Right lobe of liver (tissue), 6 donors: ENCODE data around the gene VPS4A. TPM values are rescaled to one million over a fixed set of nuclear protein-coding genes. Genes with fewer than 3 reads are reported as not detected.

ENCODE experiments used
- ATAC-seq, 4 donors: fragments of 200-7000 bp; cut with Tn5 transposase; one replicate each; pipeline ENCODE4 v1.9.1; 2020; ENCODE audit warnings: mild to moderate bottlenecking in 4 of 4, moderate library complexity in 4 of 4
- DNase-seq, 3 donors: peaks; one replicate each; pipeline ENCODE4 v3.0.0-alpha.2; 2020
- H3K27ac ChIP-seq, 3 donors: fragments of 200-600 bp; one replicate each; pipeline ENCODE4 v1.8.0; 2022
- H3K27me3 ChIP-seq, 2 donors: fragments of 200-600 bp; one replicate each; pipeline ENCODE4 v1.8.0; 2022
- H3K36me3 ChIP-seq, 4 donors: fragments of 200-600 bp; sonication (generic) in 1 of 4; one replicate each; pipeline versions ENCODE4 v1.5.1 to v1.8.0; 2017 to 2022; ENCODE audit warnings: control low read depth in 1 of 4
- H3K4me1 ChIP-seq, 4 donors: fragments of 200-600 bp; sonication (generic) in 1 of 4; one replicate each; pipeline versions ENCODE4 v1.5.1 to v1.8.0; 2017 to 2022; ENCODE audit warnings: control low read depth in 1 of 4
- H3K4me3 ChIP-seq, 3 donors: fragments of 200-600 bp; one replicate each; pipeline ENCODE4 v1.8.0; 2022
- H3K9me3 ChIP-seq, 4 donors: fragments of 200-600 bp; sonication (generic) in 1 of 4; one replicate each; pipeline versions ENCODE4 v1.5.1 to v1.8.0; 2017 to 2022; ENCODE audit warnings: control low read depth in 1 of 4
- CTCF ChIP-seq, 4 donors: fragments of 200-600 bp in 3 of 4; fragments of 450-650 bp in 1 of 4; IDR thresholded peaks; one replicate each; pipeline versions ENCODE4 v1.5.1 to v1.8.0; 2016 to 2022; ENCODE audit warnings: antibody characterized with exemption in 4 of 4, mild to moderate bottlenecking in 2 of 4
- POLR2A ChIP-seq: fragments of 450-650 bp; IDR thresholded peaks from one replicate; pipeline ENCODE4 v1.6.1; 2017; ENCODE audit warnings: antibody characterized with exemption, mild to moderate bottlenecking
- WGBS: methylation state at CpG from one replicate; pipeline ENCODE4 v1.1.6; 2018; ENCODE audit warnings: low coverage, low lambda C conversion rate; ENCODE audit not compliant: insufficient coverage; ENCODE audit errors: missing lambda C conversion rate; 5-methylcytosine and 5-hydroxymethylcytosine counted together
- intact Hi-C, 2 donors: fragments of 100-400 bp; cut with DNase I; formaldehyde crosslinking; loops; one replicate each; pipeline versions ENCODE4 v1.11.2 to v1.14.1; 2022
- total RNA-seq, 6 experiments: library from RNA; depleted of rRNA in 2 of 6; stranded (reverse); fragments of >200 nt in 2 of 6; fragmentation: NEBNext Ultra II Directional in 3 of 6; extraction: Animal tissue kit (Norgen Biotek cat#: 25700) in 3 of 6; gene quantifications; one replicate each; pipeline versions ENCODE4 v1.1.0 to v1.2.4, GENCODE V29; 2016 to 2023
- donor health status: DM: no; HTN: yes; CAD: no.
- donor health status: DM: no; HTN: no; CAD: no.
- donor health status: DM: no; HTN: no; CAD: no.
- donor health status: DM: no; HTN: yes; CAD: no.
- donor health status: DM: no; HTN: yes; CAD: no.

VPS4A gene
- total RNA-seq, 6 experiments from 2014 or later, result 9.6 to 15.3 (median 12.3) TPM

GRCh38 chr16:69309316-69309715 is 1.8 kb upstream of the VPS4A start:
- 77% methylated on average over 9 of the region's 12 CpGs for WGBS
- DNase-seq, result peak in 2 of 3 donors; percentile 46

GRCh38 chr16:69311533-69312387 is 610 bp downstream of the VPS4A start:
- Histone ChIP-seq H3K36me3 (peaks cover 0 to 9% (median 4%) of the 10 kb centered on the region in 4 donors), H3K27me3 (no peaks in the 10 kb centered on the region), H3K27ac (peak overlapping the region; percentile 91 to 95 (median 92)), H3K9me3 (no peaks in the 10 kb centered on the region), H3K4me1 (peaks cover 0 to 46% (median 21%) of the 10 kb centered on the region in 4 donors), H3K4me3 (peak overlapping the region; percentile 90 to 94 (median 92))
- 2% methylated on average over 16 of the region's 59 CpGs for WGBS
- ATAC-seq (peak; percentile 9 to 29 (median 26)), DNase-seq (peak; percentile 58 to 72 (median 72))
- TF ChIP-seq POLR2A (peak; percentile 40), CTCF (IDR thresholded peaks at IDR 0.05) (no peak)
- intact Hi-C loops, result no loop called here

More at GRCh38 chr16:69309316-69309715, 1.8 kb upstream of the VPS4A start:
- no peaks in the 10 kb centered on the region for H3K27me3 ChIP-seq
- no peak overlapping the region for H3K27ac ChIP-seq
- no peak overlapping the region for H3K4me3 ChIP-seq
- intact Hi-C loops, result no loop called here
- no peaks in the 10 kb centered on the region for H3K36me3 ChIP-seq
- no peaks in the 10 kb centered on the region for H3K9me3 ChIP-seq
- ATAC-seq, result no peak
- TF ChIP-seq POLR2A, result no peak
- TF ChIP-seq CTCF (IDR thresholded peaks at IDR 0.05), result no peak
- H3K4me1 ChIP-seq, result peaks cover 0 to 21% (median 9%) of the 10 kb centered on the region in 4 donors

DNA sequence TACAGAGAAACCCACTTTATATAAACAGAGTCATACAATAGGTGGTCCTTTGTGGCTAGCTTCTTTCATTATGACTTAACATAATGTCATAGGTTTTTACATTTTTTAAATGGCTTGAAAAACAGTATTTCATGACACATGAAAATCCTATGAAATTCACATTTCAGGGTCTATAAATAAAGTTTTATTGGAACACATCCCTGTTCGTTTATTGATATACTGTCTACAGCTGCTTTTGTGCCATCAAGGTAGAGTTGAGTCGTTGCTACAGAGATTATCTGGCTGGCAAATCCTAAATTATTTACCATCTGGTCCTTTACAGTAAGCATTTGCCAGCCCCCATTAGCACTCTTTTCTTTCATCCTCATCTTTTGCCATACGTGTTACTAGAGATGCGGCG is 2.3 kb downstream of the VPS4A start:
- ATAC-seq (no peak), DNase-seq (peak in 1 of 3 donors; percentile 7)
- Histone ChIP-seq H3K4me3 (no peak overlapping the region), H3K27me3 (no peaks in the 10 kb centered on the region), H3K36me3 (peaks cover 0 to 19% (median 7%) of the 10 kb centered on the region in 4 donors), H3K9me3 (no peaks in the 10 kb centered on the region), H3K4me1 (peaks cover 0 to 57% (median 24%) of the 10 kb centered on the region in 4 donors), H3K27ac (peak overlapping the region in 1 of 3 donors; percentile 15)
- TF ChIP-seq POLR2A, result no peak
- TF ChIP-seq CTCF (IDR thresholded peaks at IDR 0.05), result no peak
- intact Hi-C loops, result no loop called here
- WGBS, result 93% methylated on average over 5 of the region's 5 CpGs

DNA sequence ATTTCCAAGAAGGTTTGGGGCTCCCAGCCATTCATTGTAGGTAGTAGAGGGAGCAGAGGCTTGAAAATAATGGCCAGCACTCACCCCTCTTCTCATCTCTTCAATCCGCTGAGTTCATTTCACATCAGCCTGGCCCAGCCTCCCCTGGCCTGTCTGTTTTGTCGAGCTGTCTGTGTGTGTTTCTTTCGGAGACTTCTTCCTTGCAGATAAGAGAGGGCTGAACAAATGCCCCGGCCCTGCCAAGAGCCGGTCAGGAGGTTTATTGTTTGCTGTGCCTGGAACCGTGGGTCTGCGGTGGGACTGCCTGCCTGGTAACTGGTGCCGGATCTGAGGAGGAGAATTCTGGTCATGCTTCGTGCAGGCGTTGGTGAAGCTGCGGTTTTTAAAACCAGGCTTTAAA is 3.4 kb downstream of the VPS4A start:
- Histone ChIP-seq H3K27ac (peak overlapping the region; percentile 69 to 97 (median 88)), H3K27me3 (no peaks in the 10 kb centered on the region), H3K9me3 (no peaks in the 10 kb centered on the region), H3K36me3 (peaks cover 0 to 30% (median 16%) of the 10 kb centered on the region in 4 donors), H3K4me3 (no peak overlapping the region), H3K4me1 (peaks cover 0 to 66% (median 24%) of the 10 kb centered on the region in 4 donors)
- DNase-seq, result peak in 2 of 3 donors; percentile 43 to 46
- 45% methylated on average over 7 of the region's 11 CpGs for WGBS
- intact Hi-C loops, result no loop called here
- TF ChIP-seq CTCF (IDR thresholded peaks at IDR 0.05) (no peak), POLR2A (no peak)
- ATAC-seq, result no peak
